HEK293T (cell line): ENCODE measurements around the gene WSB2.

ENCODE experiments used
- BHLHE40 ChIP-seq: fragments of 450-650 bp; IDR thresholded peaks from 2 replicates; pipeline ENCODE4 v1.6.1; 2016; ENCODE audit warnings: mild to moderate bottlenecking, moderate library complexity, borderline replicate concordance
- FOXK2 ChIP-seq: fragments of 450-650 bp; IDR thresholded peaks from 2 replicates; pipeline ENCODE4 v1.6.1; 2016; ENCODE audit warnings: mild to moderate bottlenecking
- L3MBTL2 ChIP-seq: fragments of 450-650 bp; conservative IDR thresholded peaks from 2 replicates; pipeline ENCODE4 v1.6.1; 2016; ENCODE audit warnings: mild to moderate bottlenecking
- SP1 ChIP-seq: fragments of 450-650 bp; IDR thresholded peaks from 2 replicates; pipeline ENCODE4 v1.6.1; 2017
- TARDBP ChIP-seq: fragments of 450-650 bp; IDR thresholded peaks from 2 replicates; pipeline ENCODE4 v1.6.1; 2016
- TF ChIP-seq, protein P1 (sequence below): fragments of 450-650 bp; IDR thresholded peaks from 2 replicates; pipeline ENCODE4 v1.6.1; 2016

DNA sequence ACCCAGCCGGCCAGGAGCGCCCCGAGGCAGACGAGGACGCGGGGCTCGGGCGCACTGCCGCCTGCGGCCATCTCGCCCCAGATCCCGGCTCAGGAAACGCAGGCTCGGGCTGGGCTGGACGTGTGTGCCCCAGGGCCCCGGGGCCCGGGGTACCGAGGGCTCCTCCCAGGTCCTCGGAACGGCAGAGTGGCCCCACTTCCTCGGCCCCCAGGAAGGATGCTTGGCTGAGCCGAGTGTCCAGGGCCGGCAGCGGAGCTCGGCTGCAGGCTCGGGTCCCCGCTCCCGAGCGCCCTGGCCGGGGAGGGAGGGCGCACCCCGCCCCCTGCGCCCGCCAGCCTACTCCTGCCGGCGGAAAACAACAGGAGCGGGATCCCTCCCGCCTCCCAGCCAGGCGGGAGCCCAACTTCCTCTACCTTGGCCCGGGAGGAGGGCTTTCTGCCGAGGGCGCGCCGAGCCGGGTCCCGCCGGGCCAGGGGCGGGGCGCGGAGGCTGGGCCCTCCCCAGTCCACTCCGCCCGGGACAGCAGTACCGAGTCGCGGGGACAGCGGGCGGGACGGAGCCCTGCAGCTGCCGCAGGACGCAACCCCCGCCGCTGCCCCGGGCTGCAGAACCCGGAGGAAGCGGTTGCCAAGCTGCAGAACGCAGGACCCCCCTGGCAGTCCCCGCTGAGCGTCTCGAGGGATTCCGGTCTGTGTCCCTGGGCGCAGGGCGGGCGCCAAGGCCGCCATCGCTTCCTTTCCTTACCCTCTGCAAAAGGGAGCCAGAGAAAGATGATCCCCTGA lies 42.8 kb upstream of the WSB2 start, which contains the start of gene VSIG10:
- TF ChIP-seq FOXK2, result no peak
- TF ChIP-seq L3MBTL2, result 0 out of 2 replicates have a peak, but pooled peaks have one; percentile 36
- no peak for TF ChIP-seq TARDBP
- no peak for TF ChIP-seq SP1
- TF ChIP-seq, protein P1, sequence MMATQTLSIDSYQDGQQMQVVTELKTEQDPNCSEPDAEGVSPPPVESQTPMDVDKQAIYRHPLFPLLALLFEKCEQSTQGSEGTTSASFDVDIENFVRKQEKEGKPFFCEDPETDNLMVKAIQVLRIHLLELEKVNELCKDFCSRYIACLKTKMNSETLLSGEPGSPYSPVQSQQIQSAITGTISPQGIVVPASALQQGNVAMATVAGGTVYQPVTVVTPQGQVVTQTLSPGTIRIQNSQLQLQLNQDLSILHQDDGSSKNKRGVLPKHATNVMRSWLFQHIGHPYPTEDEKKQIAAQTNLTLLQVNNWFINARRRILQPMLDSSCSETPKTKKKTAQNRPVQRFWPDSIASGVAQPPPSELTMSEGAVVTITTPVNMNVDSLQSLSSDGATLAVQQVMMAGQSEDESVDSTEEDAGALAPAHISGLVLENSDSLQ, result no peak
- TF ChIP-seq BHLHE40, result no peak
